GM12878 (cell line): Measurements from ENCODE around the gene MAPT. TPM values are rescaled to one million over a fixed set of nuclear protein-coding genes. Genes with fewer than 3 reads are reported as not detected.

Source experiments
- ATAC-seq: fragments of 200-7000 bp; cut with Tn5 transposase; 3 replicates; pipeline ENCODE4 v1.9.1; 2020; ENCODE audit warnings: mild to moderate bottlenecking, moderate library complexity
- BruUV-seq: library from RNA; stranded (reverse); fragments of 400-500 nt; replicated peaks from 2 replicates; lab custom pipeline; 2021; lab: Mats Ljungman, UMichigan
- CTCF ChIA-PET: fragments of 300-600 bp; sonication (Branson Sonifier 250); formaldehyde crosslinking; extraction: SDS; loops from one replicate; lab custom pipeline; 2021; ENCODE audit warnings: inconsistent platforms; lab: Yijun Ruan, JAX
- POLR2A ChIA-PET: fragments of 350-600 bp; formaldehyde crosslinking; extraction: SDS; loops from one replicate; lab custom pipeline; 2021; ENCODE audit warnings: inconsistent platforms; lab: Charles Lee
- RAD21 ChIA-PET: fragments of 300-600 bp; sonication (Branson Sonifier 250); formaldehyde crosslinking; loops from one replicate; lab custom pipeline; 2023; ENCODE audit warnings: antibody characterized with exemption; ENCODE audit not compliant: unreplicated experiment; lab: Charles Lee
- SMC1A ChIA-PET: fragments of 300-600 bp; sonication (Branson Sonifier 250); formaldehyde crosslinking; loops from one replicate; lab custom pipeline; 2023; ENCODE audit not compliant: unreplicated experiment, uncharacterized antibody; lab: Charles Lee
- DNase-seq: peaks from one replicate; pipeline ENCODE4 v3.0.0-alpha.2; 2011; ENCODE audit warnings: low read depth, low spot score
- FAIRE-seq: peaks from 3 replicates; lab custom pipeline; 2011; peaks lifted over from hg19 to GRCh38; lab: Jason Lieb, UNC
- H2AFZ ChIP-seq: 2 replicates; pipeline ENCODE4 v1.6.0; 2011; ENCODE audit warnings: low read depth, low read length, control low read depth; ENCODE audit not compliant: control insufficient read depth
- H3K27ac ChIP-seq: 2 replicates; pipeline ENCODE4 v1.5.1; 2011; ENCODE audit warnings: control low read depth; ENCODE audit not compliant: control insufficient read depth, insufficient read depth
- H3K27me3 ChIP-seq, 2 experiments: replicated peaks in 1 of 2; 2 replicates each; pipeline versions ENCODE4 v1.6.0 to v1.6.1; 2011; ENCODE audit warnings: low read length in 1 of 2; ENCODE audit not compliant: control insufficient read depth in 2 of 2, insufficient read depth in 2 of 2
- H3K36me3 ChIP-seq, 2 experiments: 2 replicates each; pipeline ENCODE4 v1.5.1; 2011; ENCODE audit warnings: low read length in 1 of 2; ENCODE audit not compliant: control insufficient read depth in 2 of 2, insufficient read depth in 2 of 2
- H3K4me1 ChIP-seq: 2 replicates; pipeline ENCODE4 v1.6.1; 2011; ENCODE audit warnings: mild to moderate bottlenecking, low read length, moderate library complexity, mixed read lengths; ENCODE audit not compliant: control insufficient read depth, insufficient read depth
- H3K4me2 ChIP-seq: 2 replicates; pipeline ENCODE4 v1.6.0; 2011; ENCODE audit warnings: control low read depth; ENCODE audit not compliant: control insufficient read depth, insufficient read depth
- H3K4me3 ChIP-seq: fragments of 200-600 bp; sonication (generic); 2 replicates; pipeline ENCODE4 v1.5.1; 2016
- H3K79me2 ChIP-seq: 2 replicates; pipeline ENCODE4 v1.6.0; 2011; ENCODE audit warnings: low read length; ENCODE audit not compliant: control insufficient read depth, insufficient read depth
- H3K9ac ChIP-seq: 2 replicates; pipeline ENCODE4 v1.8.0; 2011; ENCODE audit warnings: low read length, control low read depth, mixed read lengths; ENCODE audit not compliant: control insufficient read depth, insufficient read depth
- H3K9me3 ChIP-seq: replicated peaks from 3 replicates; pipeline ENCODE4 v1.5.1; 2011; ENCODE audit warnings: mild to moderate bottlenecking, low read length; ENCODE audit not compliant: control insufficient read depth, insufficient read depth
- H4K20me1 ChIP-seq: 2 replicates; pipeline ENCODE4 v1.6.0; 2011; ENCODE audit not compliant: control insufficient read depth, insufficient read depth
- CREB1 ChIP-seq: IDR thresholded peaks from 2 replicates; pipeline ENCODE4 v1.6.1; 2012; ENCODE audit warnings: low read depth, mild to moderate bottlenecking, inconsistent platforms
- CREM ChIP-seq: IDR thresholded peaks from 2 replicates; pipeline ENCODE4 v1.6.1; 2014; ENCODE audit warnings: antibody characterized with exemption, low read depth
- EGR1 ChIP-seq, 2 experiments: IDR thresholded peaks; 1 replicate in 1 of 2; 2 replicates in 1 of 2; pipeline ENCODE4 v1.6.1; 2011 to 2012; ENCODE audit warnings: low read depth in 2 of 2, low read length in 2 of 2, borderline replicate concordance in 1 of 2, mild to moderate bottlenecking in 1 of 2, moderate library complexity in 1 of 2
- ETV6 ChIP-seq, 2 experiments: fragments of 450-650 bp in 1 of 2; IDR thresholded peaks in 1 of 2; conservative IDR thresholded peaks in 1 of 2; 2 replicates each; pipeline ENCODE4 v1.6.1; 2014; ENCODE audit warnings: antibody characterized with exemption in 1 of 2, borderline replicate concordance in 1 of 2, low read depth in 1 of 2, mild to moderate bottlenecking in 1 of 2, moderate library complexity in 1 of 2
- GATAD2B ChIP-seq: fragments of 450-650 bp; conservative IDR thresholded peaks from 2 replicates; pipeline ENCODE4 v1.6.1; 2017; ENCODE audit warnings: low read depth, mild to moderate bottlenecking, moderate library complexity
- HDAC2 ChIP-seq: fragments of 200-600 bp; sonication (generic); IDR thresholded peaks from 2 replicates; pipeline ENCODE4 v1.6.1; 2017
- JUND ChIP-seq: IDR thresholded peaks from 2 replicates; pipeline ENCODE4 v1.6.1; 2012; ENCODE audit warnings: low read depth, mild to moderate bottlenecking, low read length, improper control_type of control experiment, moderate library complexity
- MEF2B ChIP-seq: fragments of 450-650 bp; IDR thresholded peaks from 2 replicates; pipeline ENCODE4 v1.6.1; 2018; ENCODE audit warnings: mild to moderate bottlenecking, moderate library complexity; ENCODE audit not compliant: partially characterized antibody, poor library complexity, severe bottlenecking
- NR2C2 ChIP-seq: IDR thresholded peaks from 2 replicates; pipeline ENCODE4 v1.6.1; 2011; ENCODE audit warnings: borderline replicate concordance, low read depth; ENCODE audit not compliant: control insufficient read depth, insufficient read length
- RUNX3 ChIP-seq: IDR thresholded peaks from 2 replicates; pipeline ENCODE4 v1.6.1; 2012; ENCODE audit warnings: low read length, inconsistent platforms
- TAF1 ChIP-seq: IDR thresholded peaks from 2 replicates; pipeline ENCODE4 v1.6.1; 2011; ENCODE audit warnings: mild to moderate bottlenecking, low read depth, low read length, borderline replicate concordance
- TBL1XR1 ChIP-seq: IDR thresholded peaks from 2 replicates; pipeline ENCODE4 v1.6.1; 2012; ENCODE audit warnings: low read depth, low read length, improper control_type of control experiment
- TCF7 ChIP-seq: IDR thresholded peaks from 2 replicates; pipeline ENCODE4 v1.6.1; 2014; ENCODE audit warnings: antibody characterized with exemption, borderline replicate concordance
- ZZZ3 ChIP-seq: IDR thresholded peaks from 2 replicates; pipeline ENCODE4 v1.6.1; 2011; ENCODE audit warnings: low read depth; ENCODE audit not compliant: control insufficient read depth, insufficient read length
- WGBS: methylation state at CpG from one replicate; pipeline ENCODE4 v1.1.6; 2016; ENCODE audit warnings: low lambda C conversion rate; ENCODE audit not compliant: insufficient replicate concordance, insufficient coverage; ENCODE audit errors: missing lambda C conversion rate; 5-methylcytosine and 5-hydroxymethylcytosine counted together
- in situ Hi-C: fragments of 300-500 bp; cut with MboI; formaldehyde crosslinking; loops from 9 replicates; pipeline ENCODE4 v1.14.3; 2018; ENCODE audit warnings: mixed read lengths
- intact Hi-C: fragments of 100-400 bp; cut with micrococcal nuclease; formaldehyde crosslinking; loops from one replicate; pipeline ENCODE4 v1.14.2; 2022; ENCODE audit not compliant: unreplicated experiment
- polyA plus RNA-seq, 11 experiments: library from polyadenylated mRNA; depleted of rRNA in 4 of 11; unstranded in 6 of 11; stranded (reverse) in 5 of 11; fragments of >200 nt; fragmentation: Nextera tagmentation in 4 of 11; fragmentation: Illumina TruSeq in 1 of 11; extraction: Ambion mirVana in 4 of 11; extraction: Trizol in 1 of 11; gene quantifications; 1 replicate in 1 of 11; 2 replicates in 10 of 11; pipeline versions ENCODE4 v1.2.1 to v1.2.3, GENCODE V29; 2011 to 2016; ENCODE audit warnings: inconsistent platforms in 2 of 11, missing spikeins in 2 of 11, low read depth in 1 of 11
- total RNA-seq, 4 experiments: library from RNA; depleted of rRNA in 3 of 4; stranded (reverse); fragments of >200 nt in 3 of 4; fragmentation: Illumina TruSeq in 1 of 4; extraction: Trizol in 1 of 4; gene quantifications; 2 replicates each; pipeline versions ENCODE4 v1.2.1 to v1.2.3, GENCODE V29; 2013 to 2021
- TF ChIP-seq, protein P1 (sequence below): IDR thresholded peaks from 2 replicates; pipeline ENCODE4 v1.6.1; 2012; ENCODE audit warnings: low read length, inconsistent platforms
- TF ChIP-seq, protein P2 (sequence below), 3 experiments: IDR thresholded peaks in 2 of 3; conservative IDR thresholded peaks in 1 of 3; 2 replicates each; pipeline ENCODE4 v1.5.1; 2011; ENCODE audit warnings: low read depth in 3 of 3, low read length in 3 of 3, mild to moderate bottlenecking in 3 of 3, control low read depth in 2 of 3, moderate library complexity in 2 of 3, inconsistent platforms in 1 of 3, mixed read lengths in 1 of 3; ENCODE audit not compliant: control insufficient read depth in 2 of 3, insufficient read depth in 1 of 3; ENCODE audit errors: extremely low read depth in 1 of 3
- TF ChIP-seq, protein P3 (sequence below): fragments of 450-650 bp; IDR thresholded peaks from 2 replicates; pipeline ENCODE4 v1.6.1; 2017; ENCODE audit warnings: borderline replicate concordance
- TF ChIP-seq, protein P4 (sequence below): fragments of 450-650 bp; IDR thresholded peaks from 2 replicates; pipeline ENCODE4 v1.6.1; 2018; ENCODE audit warnings: borderline replicate concordance, mild to moderate bottlenecking; ENCODE audit not compliant: partially characterized antibody

Gene MAPT
- total and polyA plus RNA-seq, 10 of the 15 experiments (the other 5 are each of a cell fraction or from before 2014, with no cell fraction given) = under 0.01 to 0.05 (median 0.03) TPM; not detected in 7

DNA sequence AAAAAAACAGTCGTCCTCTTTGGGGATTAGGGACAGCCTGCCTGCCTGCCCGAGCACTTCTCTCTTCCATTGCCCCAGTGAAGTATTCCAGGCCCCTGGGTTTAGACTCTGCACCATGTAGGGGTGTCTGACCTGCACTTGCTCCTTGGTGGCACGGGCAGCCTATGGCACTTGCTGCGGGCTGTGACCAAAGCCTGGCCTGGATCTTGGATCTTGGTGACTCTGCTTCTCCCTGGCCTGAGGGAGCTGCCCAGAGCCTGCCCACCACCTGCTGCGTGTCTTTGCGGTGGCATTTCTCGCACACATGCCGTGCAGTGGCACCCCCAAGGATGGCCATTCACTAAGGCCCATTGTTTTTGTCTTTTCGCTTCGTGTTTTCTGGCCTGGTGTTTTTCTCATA lies 98.5 kb downstream of the MAPT start:
- POLR2A ChIA-PET = no interaction called here
- H3K79me2 ChIP-seq = no peaks in the 10 kb centered on the region
- H3K36me3 ChIP-seq = no peaks in the 10 kb centered on the region
- no peak overlapping the region for H2AFZ ChIP-seq
- RAD21 ChIA-PET = no interaction called here
- intact Hi-C loops (no loop called here), in situ Hi-C loops (no loop called here)
- whole genome bisulfite sequencing = 48% methylated on average over 10 of the region's 10 CpGs
- no peak overlapping the region for H3K27ac ChIP-seq
- DNase-seq (no peak), FAIRE-seq (no peak), ATAC-seq (no peak)
- H3K27me3 ChIP-seq = no peaks in the 10 kb centered on the region
- no peaks in the 10 kb centered on the region for H3K9me3 ChIP-seq
- no peak overlapping the region for H3K4me2 ChIP-seq
- CTCF ChIA-PET = no interaction called here
- no peaks in the 10 kb centered on the region for H3K4me1 ChIP-seq
- no peak overlapping the region for H3K9ac ChIP-seq
- no peaks in the 10 kb centered on the region for H4K20me1 ChIP-seq
- SMC1A ChIA-PET = interaction anchor here (1.7 kb wide), 1 partner anchor 8 kb away, joined by 3 read pairs; no protein-coding TSS in a partner anchor
- H3K4me3 ChIP-seq = no peak overlapping the region
- no TSS peak for BruUV-seq
- TF ChIP-seq ETV6 (conservative IDR thresholded peaks at IDR 0.05 in 1 of 2, IDR thresholded peaks at IDR 0.05 in 1 of 2; ENCODE audit: borderline replicate concordance in 1 of 2, low read depth in 1 of 2) (no peak), HDAC2 (no peak), ZZZ3 (no peak), EGR1 (IDR thresholded peaks at IDR 0.05; ENCODE audit: borderline replicate concordance in 1 of 2, low read depth in 2 of 2, low read length in 2 of 2) (no peak), RUNX3 (no peak), CREM (no peak), TBL1XR1 (no peak), MEF2B (no peak), CREB1 (no peak), TCF7 (no peak), NR2C2 (no peak), TAF1 (no peak), JUND (no peak), GATAD2B (no peak)
- TF ChIP-seq, protein P1, sequence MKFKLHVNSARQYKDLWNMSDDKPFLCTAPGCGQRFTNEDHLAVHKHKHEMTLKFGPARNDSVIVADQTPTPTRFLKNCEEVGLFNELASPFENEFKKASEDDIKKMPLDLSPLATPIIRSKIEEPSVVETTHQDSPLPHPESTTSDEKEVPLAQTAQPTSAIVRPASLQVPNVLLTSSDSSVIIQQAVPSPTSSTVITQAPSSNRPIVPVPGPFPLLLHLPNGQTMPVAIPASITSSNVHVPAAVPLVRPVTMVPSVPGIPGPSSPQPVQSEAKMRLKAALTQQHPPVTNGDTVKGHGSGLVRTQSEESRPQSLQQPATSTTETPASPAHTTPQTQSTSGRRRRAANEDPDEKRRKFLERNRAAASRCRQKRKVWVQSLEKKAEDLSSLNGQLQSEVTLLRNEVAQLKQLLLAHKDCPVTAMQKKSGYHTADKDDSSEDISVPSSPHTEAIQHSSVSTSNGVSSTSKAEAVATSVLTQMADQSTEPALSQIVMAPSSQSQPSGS = no peak
- TF ChIP-seq, protein P2, sequence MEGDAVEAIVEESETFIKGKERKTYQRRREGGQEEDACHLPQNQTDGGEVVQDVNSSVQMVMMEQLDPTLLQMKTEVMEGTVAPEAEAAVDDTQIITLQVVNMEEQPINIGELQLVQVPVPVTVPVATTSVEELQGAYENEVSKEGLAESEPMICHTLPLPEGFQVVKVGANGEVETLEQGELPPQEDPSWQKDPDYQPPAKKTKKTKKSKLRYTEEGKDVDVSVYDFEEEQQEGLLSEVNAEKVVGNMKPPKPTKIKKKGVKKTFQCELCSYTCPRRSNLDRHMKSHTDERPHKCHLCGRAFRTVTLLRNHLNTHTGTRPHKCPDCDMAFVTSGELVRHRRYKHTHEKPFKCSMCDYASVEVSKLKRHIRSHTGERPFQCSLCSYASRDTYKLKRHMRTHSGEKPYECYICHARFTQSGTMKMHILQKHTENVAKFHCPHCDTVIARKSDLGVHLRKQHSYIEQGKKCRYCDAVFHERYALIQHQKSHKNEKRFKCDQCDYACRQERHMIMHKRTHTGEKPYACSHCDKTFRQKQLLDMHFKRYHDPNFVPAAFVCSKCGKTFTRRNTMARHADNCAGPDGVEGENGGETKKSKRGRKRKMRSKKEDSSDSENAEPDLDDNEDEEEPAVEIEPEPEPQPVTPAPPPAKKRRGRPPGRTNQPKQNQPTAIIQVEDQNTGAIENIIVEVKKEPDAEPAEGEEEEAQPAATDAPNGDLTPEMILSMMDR (IDR thresholded peaks at IDR 0.05 in 2 of 3, conservative IDR thresholded peaks at IDR 0.05 in 1 of 3; ENCODE audit: control insufficient read depth in 2 of 3, extremely low read depth in 1 of 3, insufficient read depth in 1 of 3, low read depth in 3 of 3, low read length in 3 of 3) = no peak
- TF ChIP-seq, protein P3, sequence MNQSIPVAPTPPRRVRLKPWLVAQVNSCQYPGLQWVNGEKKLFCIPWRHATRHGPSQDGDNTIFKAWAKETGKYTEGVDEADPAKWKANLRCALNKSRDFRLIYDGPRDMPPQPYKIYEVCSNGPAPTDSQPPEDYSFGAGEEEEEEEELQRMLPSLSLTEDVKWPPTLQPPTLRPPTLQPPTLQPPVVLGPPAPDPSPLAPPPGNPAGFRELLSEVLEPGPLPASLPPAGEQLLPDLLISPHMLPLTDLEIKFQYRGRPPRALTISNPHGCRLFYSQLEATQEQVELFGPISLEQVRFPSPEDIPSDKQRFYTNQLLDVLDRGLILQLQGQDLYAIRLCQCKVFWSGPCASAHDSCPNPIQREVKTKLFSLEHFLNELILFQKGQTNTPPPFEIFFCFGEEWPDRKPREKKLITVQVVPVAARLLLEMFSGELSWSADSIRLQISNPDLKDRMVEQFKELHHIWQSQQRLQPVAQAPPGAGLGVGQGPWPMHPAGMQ = no peak
- TF ChIP-seq, protein P4, sequence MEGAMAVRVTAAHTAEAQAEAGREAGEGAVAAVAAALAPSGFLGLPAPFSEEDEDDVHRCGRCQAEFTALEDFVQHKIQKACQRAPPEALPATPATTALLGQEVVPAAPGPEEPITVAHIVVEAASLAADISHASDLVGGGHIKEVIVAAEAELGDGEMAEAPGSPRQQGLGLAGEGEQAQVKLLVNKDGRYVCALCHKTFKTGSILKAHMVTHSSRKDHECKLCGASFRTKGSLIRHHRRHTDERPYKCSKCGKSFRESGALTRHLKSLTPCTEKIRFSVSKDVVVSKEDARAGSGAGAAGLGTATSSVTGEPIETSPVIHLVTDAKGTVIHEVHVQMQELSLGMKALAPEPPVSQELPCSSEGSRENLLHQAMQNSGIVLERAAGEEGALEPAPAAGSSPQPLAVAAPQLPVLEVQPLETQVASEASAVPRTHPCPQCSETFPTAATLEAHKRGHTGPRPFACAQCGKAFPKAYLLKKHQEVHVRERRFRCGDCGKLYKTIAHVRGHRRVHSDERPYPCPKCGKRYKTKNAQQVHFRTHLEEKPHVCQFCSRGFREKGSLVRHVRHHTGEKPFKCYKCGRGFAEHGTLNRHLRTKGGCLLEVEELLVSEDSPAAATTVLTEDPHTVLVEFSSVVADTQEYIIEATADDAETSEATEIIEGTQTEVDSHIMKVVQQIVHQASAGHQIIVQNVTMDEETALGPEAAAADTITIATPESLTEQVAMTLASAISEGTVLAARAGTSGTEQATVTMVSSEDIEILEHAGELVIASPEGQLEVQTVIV = no peak
